ENCODE results near the gene SPECC1.
"Not testable (repeated sequence)": the region's sequence is repeated elsewhere in the genome, so short reads cannot be mapped to it uniquely, and the experiment has no call there.

SPECC1 gene

GRCh38 chr17:20314834-20315233 lies 305.7 kb downstream of the SPECC1 start:
- TF ChIP-seq, protein P1, sequence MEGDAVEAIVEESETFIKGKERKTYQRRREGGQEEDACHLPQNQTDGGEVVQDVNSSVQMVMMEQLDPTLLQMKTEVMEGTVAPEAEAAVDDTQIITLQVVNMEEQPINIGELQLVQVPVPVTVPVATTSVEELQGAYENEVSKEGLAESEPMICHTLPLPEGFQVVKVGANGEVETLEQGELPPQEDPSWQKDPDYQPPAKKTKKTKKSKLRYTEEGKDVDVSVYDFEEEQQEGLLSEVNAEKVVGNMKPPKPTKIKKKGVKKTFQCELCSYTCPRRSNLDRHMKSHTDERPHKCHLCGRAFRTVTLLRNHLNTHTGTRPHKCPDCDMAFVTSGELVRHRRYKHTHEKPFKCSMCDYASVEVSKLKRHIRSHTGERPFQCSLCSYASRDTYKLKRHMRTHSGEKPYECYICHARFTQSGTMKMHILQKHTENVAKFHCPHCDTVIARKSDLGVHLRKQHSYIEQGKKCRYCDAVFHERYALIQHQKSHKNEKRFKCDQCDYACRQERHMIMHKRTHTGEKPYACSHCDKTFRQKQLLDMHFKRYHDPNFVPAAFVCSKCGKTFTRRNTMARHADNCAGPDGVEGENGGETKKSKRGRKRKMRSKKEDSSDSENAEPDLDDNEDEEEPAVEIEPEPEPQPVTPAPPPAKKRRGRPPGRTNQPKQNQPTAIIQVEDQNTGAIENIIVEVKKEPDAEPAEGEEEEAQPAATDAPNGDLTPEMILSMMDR (conservative IDR thresholded peaks at IDR 0.05; ENCODE audit: low read length), result no peak
- H3K4me3 ChIP-seq (ENCODE audit: low read length), result no peak overlapping the region
- no peak for DNase-seq (ENCODE audit: low read depth)

DNA sequence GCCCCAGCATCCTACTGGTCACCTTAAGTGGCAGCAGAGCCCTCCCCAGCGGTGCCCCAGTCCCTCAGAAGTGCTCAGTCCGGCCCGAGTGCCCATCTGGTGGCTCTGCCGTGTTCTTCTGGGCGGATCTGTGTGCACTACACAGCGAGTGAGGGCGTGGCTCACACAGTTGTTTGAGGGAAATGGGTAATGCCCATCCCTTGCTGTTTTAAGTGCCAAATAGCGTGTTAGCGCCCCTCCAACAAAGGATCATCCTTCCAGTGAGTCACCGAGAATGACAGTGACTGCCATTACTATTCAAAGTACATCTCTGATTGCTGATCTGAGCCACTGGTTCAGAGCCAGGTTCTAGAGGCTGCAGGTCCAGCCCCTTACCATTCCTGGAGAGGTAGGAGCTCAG lies 306.2 kb downstream of the SPECC1 start:
- TF ChIP-seq, protein P1 (conservative IDR thresholded peaks at IDR 0.05; ENCODE audit: low read length), result no peak
- H3K4me3 ChIP-seq (ENCODE audit: low read length), result no peak overlapping the region
- no peak for DNase-seq (ENCODE audit: low read depth)

- TF ChIP-seq, protein P1 (conservative IDR thresholded peaks at IDR 0.05; ENCODE audit: low read length), result no peak
- H3K4me3 ChIP-seq (ENCODE audit: low read length), result no peak overlapping the region
- peak; percentile 5 for DNase-seq (ENCODE audit: low read depth)
Measured at GRCh38 chr17:20315821-20316220, 306.7 kb downstream of the SPECC1 start.

- H3K4me3 ChIP-seq (ENCODE audit: low read length), result peak overlapping the region; percentile 44
- peak; percentile 63 for DNase-seq (ENCODE audit: low read depth)
- TF ChIP-seq, protein P1 (conservative IDR thresholded peaks at IDR 0.05; ENCODE audit: low read length), result peak; percentile 68
Measured at GRCh38 chr17:20320535-20321229, 311.5 kb downstream of the SPECC1 start.

DNA sequence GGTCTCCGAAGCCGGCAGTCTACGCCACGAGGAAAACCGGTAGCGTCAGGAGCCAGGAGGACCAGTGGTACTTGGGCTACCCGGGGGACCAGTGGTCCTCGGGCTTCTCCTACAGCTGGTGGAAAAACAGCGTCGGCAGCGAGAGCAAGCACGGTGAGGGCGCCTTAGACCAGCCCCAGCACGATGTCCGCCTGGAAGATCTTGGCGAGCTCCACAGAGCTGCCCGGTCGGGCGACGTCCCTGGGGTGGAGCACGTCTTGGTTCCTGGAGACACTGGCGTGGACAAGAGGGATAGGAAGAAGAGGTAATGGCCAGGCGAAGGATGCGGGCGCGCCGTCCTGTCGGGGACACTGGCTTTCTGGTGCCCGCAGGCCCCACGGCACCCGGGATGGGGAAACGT lies 312.2 kb downstream of the SPECC1 start:
- H3K4me3 ChIP-seq (ENCODE audit: low read length); DNase-seq (ENCODE audit: low read depth): not testable (repeated sequence)

DNA sequence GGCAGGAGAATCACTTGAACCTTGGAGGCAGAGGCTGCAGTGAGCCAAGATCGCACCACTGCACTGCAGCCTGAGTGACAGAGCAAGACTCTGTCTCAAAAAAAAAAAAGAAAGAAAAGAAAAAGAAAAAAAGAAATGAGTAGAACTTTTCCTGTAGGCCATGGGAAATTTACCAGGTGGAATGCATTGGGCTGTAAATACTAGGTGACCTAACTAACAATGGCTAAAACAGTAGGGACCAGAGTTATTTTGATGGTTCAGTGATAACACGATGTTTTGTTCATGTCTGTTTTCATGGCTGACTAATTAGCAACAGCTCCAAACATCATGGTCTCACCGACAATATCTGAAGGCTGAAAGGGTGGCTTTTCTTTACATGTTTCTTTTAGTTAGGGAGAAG lies 318.6 kb downstream of the SPECC1 start:
- DNase-seq (ENCODE audit: low read depth); H3K4me3 ChIP-seq (ENCODE audit: low read length): not testable (repeated sequence)

- DNase-seq (ENCODE audit: low read depth); H3K4me3 ChIP-seq (ENCODE audit: low read length): not testable (repeated sequence)
Measured at GRCh38 chr17:20351405-20351804, 342.2 kb downstream of the SPECC1 start.

GRCh38 chr17:20352567-20352966 lies 343.4 kb downstream of the SPECC1 start:
- H3K4me3 ChIP-seq (ENCODE audit: low read length); DNase-seq (ENCODE audit: low read depth): not testable (repeated sequence)

DNA sequence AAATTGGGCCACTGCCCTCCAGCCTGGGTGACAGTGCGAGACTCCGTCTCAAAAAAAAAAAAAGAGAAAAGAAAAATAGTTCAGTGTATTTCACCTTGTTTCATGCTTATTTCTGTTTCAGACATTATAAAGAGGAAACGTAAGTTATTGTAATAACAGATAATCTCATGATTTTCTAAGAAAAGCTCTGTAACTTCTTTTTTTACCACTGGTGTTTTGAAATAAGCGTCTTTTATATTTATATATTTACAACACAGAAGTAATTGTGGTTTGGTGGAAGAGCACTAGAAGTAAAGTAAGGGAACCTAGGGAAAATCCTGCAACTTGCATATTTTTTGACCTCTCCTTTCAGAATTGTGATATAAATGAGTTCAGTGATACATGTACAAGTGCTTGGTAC lies 354.7 kb downstream of the SPECC1 start:
- DNase-seq (ENCODE audit: low read depth); H3K4me3 ChIP-seq (ENCODE audit: low read length): not testable (repeated sequence)

Data from AG10803 (cell line).